Fibroblast of peridontal ligament (primary cell): ENCODE data around the gene KCNMA1.
A peak's percentile ranks its signal among the peaks of the same experiment; 100 is the strongest.
"Not testable (repeated sequence)": the region's sequence is repeated elsewhere in the genome, so short reads cannot be mapped to it uniquely, and the experiment has no call there.

Experiments used
- DNase-seq: peaks from one replicate; pipeline ENCODE4 v3.0.0-alpha.2; 2010; ENCODE audit errors: extremely low read depth

Gene KCNMA1

DNA sequence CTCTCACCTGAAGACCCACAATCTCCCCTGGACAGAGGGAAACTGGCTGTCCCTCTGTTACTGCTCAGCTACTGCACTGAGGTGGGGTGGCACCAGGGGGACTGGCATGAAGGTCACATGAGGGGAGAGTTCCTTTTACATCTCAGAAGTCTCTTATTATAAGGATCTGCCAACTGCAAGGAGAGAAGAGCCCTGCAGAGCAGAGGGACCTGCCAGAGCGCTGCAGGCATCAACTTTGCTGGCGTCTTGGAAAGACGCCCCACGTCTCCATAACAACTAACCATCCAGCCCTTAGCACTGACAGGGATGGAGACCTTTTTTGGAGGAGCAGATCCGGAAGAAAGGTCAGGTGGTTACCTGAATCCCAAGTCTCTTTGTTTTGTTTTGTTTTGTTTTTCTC, 218.6 kb downstream of the KCNMA1 start:
- no peak for DNase-seq

DNA sequence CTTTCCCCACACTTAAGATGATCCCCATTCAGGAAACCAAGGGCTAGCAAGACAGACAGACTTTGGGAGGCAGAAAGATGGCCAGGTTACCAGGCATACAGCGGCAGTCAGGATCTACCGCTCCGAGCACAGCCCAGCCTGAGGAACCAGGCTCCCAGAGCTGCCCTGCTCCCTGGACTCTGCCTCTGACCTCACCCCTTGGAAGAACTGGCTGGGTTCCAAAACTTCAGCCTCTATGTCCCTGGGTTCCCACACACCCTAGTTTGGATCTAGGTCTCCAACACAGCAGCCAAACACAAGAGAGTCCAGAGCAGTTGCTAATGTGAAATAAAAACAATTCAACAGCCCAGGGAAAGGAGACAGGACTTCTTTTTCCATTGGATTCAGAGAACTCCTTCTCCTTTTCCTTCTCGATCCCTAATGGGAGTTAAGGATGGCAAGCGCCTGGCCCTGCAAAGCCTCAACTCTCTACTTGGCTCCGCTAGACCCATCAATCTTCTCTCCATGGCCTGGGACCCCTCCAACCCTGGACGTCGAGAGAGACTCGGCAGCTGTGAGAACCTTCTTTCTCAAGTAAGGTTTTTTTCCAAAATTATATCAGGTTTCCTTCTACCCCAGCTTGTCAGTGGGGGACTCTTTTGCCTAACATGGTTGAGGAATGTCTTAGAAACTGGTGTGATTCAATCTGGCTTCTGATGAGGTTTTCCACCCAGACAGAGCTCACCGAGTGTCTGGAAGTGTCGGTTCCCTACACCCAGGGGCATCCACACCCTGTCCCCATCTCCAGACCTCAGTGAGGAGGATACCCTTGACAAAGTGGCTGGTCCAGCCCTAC, 219.6 kb downstream of the KCNMA1 start:
- DNase-seq: no peak

- peak; percentile 33 for DNase-seq
These were observed 220.2 kb downstream of the KCNMA1 start for GRCh38 chr10:77417359-77417758.

DNA sequence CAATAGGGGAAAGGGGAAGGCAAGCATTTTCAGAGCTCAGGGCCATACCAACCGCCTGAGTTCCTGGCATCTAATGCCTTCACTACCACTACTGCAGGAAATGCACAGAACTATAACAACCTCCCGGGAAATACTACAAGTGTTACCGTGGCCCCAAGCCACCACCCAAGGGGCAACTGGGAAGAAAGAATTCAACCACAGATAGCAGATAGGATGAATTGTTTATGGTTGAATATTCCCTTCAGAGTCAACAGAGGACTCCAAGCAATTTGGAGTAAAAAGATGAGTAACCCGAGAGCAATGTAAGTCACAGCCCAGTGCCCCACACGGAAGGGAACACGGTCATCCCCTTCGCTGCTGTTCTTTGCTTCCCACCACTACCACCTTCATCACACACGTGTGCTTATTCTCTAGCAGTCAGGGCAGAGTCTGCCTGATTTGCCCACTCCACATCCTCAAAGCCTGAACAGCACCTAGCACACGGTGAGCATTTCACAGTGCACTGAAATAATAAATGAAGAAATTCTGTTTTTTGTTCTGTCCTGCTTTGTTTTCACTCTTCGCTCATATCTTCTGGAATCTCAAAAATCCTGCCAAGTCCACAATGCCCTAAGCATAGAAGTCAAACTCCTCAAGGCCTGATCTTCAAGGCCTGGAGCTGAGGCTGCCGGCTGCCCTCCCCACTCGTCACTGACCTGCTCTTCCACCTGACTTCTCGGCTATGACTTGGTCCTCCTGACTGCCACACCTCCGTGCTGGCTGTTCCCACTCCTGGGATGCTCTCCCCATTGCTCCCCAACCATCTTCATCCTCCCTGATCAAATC, 221.1 kb downstream of the KCNMA1 start:
- DNase-seq: peak; percentile 92

GRCh38 chr10:77415313-77415960, 222.2 kb downstream of the KCNMA1 start:
- peak; percentile 57 for DNase-seq

- DNase-seq: no peak
These were observed 224.4 kb downstream of the KCNMA1 start for GRCh38 chr10:77413231-77413630.

GRCh38 chr10:77412573-77413133, 225.0 kb downstream of the KCNMA1 start:
- not testable (repeated sequence) for DNase-seq

DNA sequence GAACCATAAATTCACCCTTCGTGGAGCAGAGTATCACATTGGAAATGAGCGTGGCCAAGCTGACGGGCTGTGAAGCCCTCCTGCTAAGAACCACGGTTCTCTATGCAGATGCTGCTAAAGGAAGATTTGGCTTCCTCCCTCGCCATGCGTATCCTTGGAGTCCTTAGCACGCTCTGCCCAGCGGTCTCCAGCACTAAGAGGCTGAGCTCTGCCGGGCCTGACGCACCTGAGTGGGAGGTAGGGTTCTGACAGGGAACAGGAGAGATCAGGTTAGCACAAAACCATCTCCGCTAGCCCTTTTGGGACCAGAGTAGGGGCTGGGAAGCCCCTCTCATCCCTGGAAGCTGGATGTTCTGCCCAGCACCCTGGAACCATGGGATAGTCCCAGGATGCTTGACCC, 225.8 kb downstream of the KCNMA1 start:
- DNase-seq: no peak

DNA sequence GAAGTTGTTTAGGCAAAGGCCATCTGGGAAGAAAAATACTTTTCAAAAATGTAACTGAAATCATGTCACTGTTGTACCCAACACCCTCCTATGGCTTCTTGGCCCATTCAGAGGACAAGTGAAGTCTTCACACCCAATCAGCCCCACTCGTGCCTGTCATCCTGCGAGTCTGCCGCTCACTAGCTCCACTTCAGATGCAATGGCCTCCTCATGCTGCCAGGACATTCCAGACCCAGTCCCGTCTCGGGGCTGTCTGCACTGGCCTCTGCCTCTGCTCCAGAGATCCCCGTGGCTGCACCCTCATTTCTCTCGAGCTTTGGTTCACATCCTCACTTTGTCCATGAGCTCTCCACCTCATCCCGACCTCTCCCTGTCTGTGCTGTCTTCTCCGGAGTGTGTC, 227.1 kb downstream of the KCNMA1 start:
- DNase-seq: no peak

- no peak for DNase-seq
These were observed 227.7 kb downstream of the KCNMA1 start for GRCh38 chr10:77409697-77410471.

GRCh38 chr10:77408259-77408658, 229.3 kb downstream of the KCNMA1 start:
- no peak for DNase-seq

GRCh38 chr10:77406764-77407430, 230.7 kb downstream of the KCNMA1 start:
- DNase-seq: no peak

DNA sequence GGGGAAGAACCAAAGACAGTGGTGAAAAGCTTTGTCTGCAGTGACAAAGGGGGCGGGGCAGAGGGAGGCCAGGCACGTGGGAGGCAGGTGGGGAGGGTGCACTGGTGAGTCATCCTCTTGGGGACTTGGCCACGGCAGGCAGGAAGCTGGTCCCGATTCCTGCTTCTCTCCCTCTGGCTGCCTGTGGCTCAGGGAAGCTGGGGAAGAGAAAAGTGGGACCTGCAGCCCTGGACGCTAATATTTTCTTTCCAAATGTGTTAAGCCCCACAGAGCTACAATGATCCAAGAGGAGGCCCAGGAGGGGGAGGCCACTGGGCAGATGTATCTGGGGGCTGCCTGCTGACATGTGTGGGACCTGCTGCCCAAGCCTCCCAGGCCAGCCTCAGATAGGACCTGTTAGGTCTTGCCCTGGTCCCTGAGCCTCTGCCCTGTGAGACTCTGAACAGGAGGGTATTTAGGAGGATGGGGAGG, 231.8 kb downstream of the KCNMA1 start:
- DNase-seq: peak; percentile 50

DNA sequence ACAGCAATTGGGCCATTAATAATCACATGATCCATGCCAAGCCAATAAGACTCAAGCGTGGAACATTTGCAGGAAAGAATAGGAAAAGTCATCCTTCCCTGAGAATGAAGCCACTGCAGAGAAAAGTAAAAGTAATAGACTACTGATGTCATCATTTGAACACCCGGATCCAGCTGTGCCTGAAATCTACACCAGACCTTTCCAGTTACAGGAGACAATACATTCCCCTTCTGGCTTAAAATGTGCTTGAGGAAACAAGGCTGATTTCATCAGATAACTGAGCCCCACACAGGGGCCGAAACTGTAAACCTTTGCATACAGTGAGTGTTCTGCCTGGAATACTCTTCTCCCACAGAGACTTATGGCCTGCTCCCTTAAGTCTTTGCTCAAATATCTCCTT, 232.8 kb downstream of the KCNMA1 start:
- DNase-seq: peak; percentile 63

DNA sequence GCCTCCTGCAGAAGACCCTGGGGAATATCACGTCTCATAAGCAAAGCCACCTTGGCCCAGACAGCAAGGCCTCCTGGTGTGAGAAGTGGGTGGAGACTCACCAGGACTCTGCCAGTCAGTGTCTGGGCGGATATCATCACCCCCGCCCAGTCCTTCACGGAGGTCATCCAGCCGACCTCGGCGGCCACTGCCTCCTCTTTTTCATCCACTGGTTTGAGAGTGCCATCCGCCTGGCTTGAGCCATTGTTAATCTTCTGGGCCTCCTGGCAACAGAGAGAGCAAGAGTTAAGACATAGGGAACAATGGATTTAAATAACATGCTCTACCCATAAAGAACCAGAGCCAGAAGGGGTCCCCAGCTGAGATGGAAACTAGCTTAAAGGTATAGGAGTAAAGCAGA, 233.8 kb downstream of the KCNMA1 start:
- no peak for DNase-seq

DNA sequence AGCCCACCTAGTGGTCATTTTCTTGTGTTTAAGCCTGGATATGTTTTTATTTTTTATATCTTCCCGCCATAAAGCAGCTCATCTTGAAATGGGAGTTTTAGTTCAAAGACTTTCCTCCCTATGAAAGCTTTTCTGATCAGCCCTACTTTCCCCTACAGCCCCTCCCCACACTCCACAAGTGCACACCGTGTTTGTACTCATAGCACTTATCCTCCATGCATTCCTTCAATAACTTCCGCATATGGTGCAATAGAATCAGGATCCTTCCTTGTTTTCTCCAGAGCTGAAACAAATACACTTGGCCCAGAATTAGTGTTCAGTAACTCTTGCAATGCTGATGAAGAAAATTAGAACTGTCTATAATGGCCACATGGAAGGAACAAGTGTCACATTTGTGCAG, 235.9 kb downstream of the KCNMA1 start:
- DNase-seq: no peak

DNA sequence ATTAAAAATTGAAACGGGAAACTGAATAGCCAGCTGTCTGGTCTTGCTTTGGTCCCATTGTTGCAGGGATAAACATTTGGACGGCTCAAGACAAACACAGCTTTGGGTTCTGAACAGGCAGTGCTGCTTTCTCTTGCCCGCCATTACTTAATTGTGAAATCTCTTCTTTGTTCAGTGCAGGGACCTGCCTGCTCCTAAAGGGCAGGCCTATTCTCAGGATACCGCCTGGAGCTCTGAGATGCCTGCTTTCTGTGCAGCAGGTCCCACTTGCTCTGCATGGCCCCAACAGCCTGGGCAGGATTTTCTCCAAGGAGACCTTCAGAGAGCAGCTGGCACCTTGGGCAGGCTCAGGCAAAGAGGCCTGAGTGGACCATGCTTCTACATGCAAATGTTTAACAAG, 237.6 kb downstream of the KCNMA1 start:
- DNase-seq: no peak

DNA sequence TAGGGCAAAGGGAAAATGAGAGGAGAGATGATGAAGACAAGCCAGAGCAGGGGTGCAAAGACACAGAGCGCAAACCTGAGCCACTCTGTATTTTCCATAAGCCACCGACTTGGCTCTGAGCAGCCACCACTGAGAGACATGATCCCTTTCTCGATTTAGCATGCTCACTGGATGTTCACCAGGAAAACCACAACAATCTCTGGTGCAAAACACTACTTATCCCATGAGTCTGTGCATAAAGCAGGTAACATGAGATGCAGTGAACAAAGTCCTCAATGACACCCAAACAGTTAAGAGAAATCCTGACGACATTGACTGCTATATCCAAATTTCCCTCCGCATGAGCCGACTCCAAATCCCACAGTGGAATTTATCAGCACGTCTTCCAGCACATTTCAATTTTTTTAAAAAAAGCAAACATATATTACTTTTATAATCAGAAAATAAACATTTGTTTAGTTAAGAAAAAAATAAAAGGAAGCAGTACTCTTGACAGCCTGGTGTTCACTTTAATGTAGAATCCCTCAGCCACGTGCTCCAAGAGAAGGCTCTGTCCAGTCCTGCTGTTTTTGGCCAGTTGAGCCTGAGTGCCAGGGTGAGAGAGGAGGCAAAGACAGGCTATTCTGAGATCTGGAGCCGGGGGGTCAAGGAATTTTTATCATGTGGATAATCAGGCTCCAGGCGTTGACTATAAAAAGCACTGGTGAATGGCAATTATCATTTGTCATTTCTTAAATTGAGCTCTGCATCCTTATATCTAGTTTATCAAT, 238.4 kb downstream of the KCNMA1 start:
- no peak for DNase-seq

DNA sequence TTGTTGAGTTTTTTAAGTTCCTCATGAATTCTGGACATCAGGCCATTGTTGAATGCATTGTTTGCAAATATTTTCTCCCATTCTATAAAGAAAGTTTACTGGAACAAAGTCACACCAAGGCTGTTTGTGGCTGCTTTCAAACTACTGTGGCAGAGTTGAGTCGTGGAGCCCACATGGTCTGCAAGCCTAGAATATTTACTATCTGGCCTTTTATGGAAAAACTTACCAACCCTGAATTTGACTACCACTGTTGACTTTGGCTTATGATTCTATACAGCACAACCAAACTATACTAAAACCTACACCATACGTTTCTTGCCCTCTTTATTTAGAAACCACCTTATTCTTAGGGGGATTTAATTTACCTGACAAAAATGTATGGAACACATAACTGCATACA, 239.1 kb downstream of the KCNMA1 start:
- DNase-seq: peak; percentile 43

DNA sequence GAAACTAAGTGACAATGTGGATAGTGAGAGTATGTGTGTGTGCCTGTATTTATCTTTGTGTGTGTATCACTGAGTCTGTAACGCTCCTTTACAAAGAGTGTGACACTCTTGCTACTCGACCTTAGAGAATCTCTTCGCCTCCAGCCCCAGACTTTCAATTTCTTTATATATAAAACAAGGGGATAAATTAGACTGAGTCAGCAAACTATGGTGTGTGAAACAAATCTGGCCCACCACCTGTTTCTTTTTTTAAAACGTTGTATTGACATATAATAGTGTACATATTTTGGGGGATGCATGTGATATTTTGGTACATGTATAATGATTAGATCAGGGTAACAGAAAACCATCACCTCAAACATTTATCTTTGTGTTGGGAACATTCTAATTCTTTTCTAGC, 240.5 kb downstream of the KCNMA1 start:
- DNase-seq: no peak
